OCI-LY7 (cell line): Measurements from ENCODE around the gene SH3RF3.

Experiments used
- CTCF ChIP-seq: fragments of 200-600 bp; sonication (generic); conservative IDR thresholded peaks from 2 replicates; pipeline ENCODE4 v1.5.1; 2014; ENCODE audit warnings: mild to moderate bottlenecking, antibody characterized with exemption, low read length, moderate library complexity, mixed read lengths
- EZH2phosphoT487 ChIP-seq: fragments of 200-600 bp; sonication (generic); IDR thresholded peaks from 2 replicates; pipeline ENCODE4 v1.6.1; 2018; ENCODE audit warnings: low read depth, borderline replicate concordance, mild to moderate bottlenecking, mixed run types, antibody characterized with exemption, low read length, moderate library complexity, mixed read lengths

DNA sequence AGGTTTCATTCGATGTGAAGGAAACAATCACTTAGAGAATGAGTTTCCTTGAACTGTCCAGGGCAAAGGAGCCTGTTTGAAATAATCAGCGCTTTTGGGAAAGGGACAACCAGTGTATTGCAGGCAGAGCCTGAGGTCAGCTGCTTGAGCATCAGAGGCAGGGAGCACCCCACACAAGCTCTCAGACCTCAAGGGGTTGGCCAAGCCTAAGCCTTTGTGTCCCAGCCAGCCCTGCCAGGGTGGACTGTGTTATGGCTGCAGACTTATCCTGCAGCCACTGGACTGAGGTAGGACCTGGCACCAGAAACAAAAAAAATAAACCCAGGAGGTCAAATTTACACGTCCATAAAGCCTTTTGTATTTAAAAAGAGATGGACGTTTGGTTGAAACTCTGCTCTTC lies 256.5 kb downstream of the SH3RF3 start:
- TF ChIP-seq CTCF = no peak
- TF ChIP-seq EZH2phosphoT487 = no peak
